ENCODE data around the gene BTG1. TPM values are rescaled to one million over a fixed set of nuclear protein-coding genes. Genes with fewer than 3 reads are reported as not detected.
A peak's percentile ranks its signal among the peaks of the same experiment; 100 is the strongest.

Gene BTG1
- total RNA-seq, 2 donors from 2014 or later: 48.5 to 53.7 TPM

DNA sequence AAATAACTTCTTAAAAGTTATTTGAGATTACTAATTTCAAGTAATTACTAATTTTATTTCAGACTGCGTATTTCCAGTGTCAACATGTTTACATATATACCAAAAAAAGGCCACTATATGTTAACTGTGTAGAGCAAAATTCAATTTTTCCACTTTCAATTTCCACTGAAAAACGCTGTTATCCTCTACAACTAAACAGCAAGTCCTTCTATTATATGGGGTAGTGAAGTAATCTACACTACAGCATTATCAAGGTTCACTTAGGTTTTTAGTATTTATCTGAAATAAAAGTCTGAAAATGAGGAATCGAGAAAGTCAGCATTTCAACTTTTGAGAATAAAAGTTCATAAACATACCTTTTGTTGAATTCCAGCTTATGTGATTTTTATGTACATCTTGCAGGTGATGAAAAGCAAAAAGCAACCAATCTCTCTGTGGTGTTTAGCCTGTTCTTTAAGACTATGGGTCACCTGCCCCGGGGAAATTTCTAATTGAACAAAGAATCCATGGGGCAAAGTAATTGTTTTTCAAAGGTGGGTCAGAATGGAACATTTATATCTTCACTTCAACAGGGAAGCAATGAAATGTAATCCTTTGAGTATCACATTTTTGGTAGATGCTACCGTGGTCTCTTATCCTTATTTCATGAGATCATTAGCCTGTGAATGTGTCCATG lies 3.3 kb downstream of the BTG1 start:
- H3K36me3 ChIP-seq (replicated peaks in 1 of 2; ENCODE audit: insufficient read depth in 1 of 2, low read depth in 2 of 2): peaks cover 0 to 2% of the 10 kb centered on the region in 2 donors
- H3K9me3 ChIP-seq: no peaks in the 10 kb centered on the region
- DNase-seq: no peak
- no peaks in the 10 kb centered on the region for H3K27me3 ChIP-seq
- peak in 2 of 3 donors; percentile 22 to 26 for TF ChIP-seq POLR2A (IDR thresholded peaks at IDR 0.05)
- TF ChIP-seq, protein P1, sequence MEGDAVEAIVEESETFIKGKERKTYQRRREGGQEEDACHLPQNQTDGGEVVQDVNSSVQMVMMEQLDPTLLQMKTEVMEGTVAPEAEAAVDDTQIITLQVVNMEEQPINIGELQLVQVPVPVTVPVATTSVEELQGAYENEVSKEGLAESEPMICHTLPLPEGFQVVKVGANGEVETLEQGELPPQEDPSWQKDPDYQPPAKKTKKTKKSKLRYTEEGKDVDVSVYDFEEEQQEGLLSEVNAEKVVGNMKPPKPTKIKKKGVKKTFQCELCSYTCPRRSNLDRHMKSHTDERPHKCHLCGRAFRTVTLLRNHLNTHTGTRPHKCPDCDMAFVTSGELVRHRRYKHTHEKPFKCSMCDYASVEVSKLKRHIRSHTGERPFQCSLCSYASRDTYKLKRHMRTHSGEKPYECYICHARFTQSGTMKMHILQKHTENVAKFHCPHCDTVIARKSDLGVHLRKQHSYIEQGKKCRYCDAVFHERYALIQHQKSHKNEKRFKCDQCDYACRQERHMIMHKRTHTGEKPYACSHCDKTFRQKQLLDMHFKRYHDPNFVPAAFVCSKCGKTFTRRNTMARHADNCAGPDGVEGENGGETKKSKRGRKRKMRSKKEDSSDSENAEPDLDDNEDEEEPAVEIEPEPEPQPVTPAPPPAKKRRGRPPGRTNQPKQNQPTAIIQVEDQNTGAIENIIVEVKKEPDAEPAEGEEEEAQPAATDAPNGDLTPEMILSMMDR (IDR thresholded peaks at IDR 0.05): no peak
- peak overlapping the region in 3 of 4 donors; percentile 55 to 100 (median 100) for H3K27ac ChIP-seq
- peak overlapping the region; percentile 14 to 70 for H3K4me3 ChIP-seq
- intact Hi-C loops (cut with DNase I): no loop called here
- H3K4me1 ChIP-seq: peaks cover 19% of the 10 kb centered on the region
- ATAC-seq: no peak
- WGBS, 2 donors: 4 to 5% methylated on average over 5 of the region's 5 CpGs

DNA sequence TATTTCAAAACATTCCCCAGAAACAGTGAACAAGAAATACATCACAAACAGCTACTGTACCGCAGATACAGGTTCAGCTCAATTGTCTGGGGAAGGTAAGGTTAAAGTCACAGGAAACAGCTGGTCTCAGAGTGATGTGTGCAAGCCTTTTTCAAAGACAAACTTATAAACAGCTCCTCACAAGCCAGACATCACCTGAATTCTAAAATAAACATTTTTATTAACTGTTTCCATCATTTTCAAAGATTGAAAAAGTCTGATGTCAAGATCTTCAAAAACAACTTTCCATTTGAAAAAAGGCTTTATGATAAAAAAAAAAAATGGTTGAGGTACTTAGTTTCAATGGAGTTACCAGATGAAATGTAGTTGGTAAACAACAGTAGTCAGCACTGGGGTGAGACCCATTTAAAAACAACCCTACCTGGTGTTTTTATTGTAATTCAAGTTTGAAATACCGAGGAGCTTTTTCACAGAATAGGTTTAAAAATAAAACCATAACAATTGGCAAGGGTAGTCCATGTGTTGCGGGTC lies 4.0 kb downstream of the BTG1 start:
- WGBS, 2 donors: 3 to 4% methylated on average over 3 of the region's 3 CpGs
- intact Hi-C loops (cut with DNase I): no loop called here
- ATAC-seq (no peak), DNase-seq (no peak)
- Histone ChIP-seq H3K27me3 (no peaks in the 10 kb centered on the region), H3K4me1 (peaks cover 27% of the 10 kb centered on the region), H3K36me3 (replicated peaks in 1 of 2; ENCODE audit: insufficient read depth in 1 of 2, low read depth in 2 of 2) (peaks cover 0 to 2% of the 10 kb centered on the region in 2 donors), H3K9me3 (no peaks in the 10 kb centered on the region), H3K4me3 (peak overlapping the region; percentile 14 to 70), H3K27ac (peak overlapping the region in 3 of 4 donors; percentile 55 to 100 (median 100))
- peak in 1 of 3 donors; percentile 8 for TF ChIP-seq POLR2A (IDR thresholded peaks at IDR 0.05)
- TF ChIP-seq, protein P1 (IDR thresholded peaks at IDR 0.05): no peak

DNA sequence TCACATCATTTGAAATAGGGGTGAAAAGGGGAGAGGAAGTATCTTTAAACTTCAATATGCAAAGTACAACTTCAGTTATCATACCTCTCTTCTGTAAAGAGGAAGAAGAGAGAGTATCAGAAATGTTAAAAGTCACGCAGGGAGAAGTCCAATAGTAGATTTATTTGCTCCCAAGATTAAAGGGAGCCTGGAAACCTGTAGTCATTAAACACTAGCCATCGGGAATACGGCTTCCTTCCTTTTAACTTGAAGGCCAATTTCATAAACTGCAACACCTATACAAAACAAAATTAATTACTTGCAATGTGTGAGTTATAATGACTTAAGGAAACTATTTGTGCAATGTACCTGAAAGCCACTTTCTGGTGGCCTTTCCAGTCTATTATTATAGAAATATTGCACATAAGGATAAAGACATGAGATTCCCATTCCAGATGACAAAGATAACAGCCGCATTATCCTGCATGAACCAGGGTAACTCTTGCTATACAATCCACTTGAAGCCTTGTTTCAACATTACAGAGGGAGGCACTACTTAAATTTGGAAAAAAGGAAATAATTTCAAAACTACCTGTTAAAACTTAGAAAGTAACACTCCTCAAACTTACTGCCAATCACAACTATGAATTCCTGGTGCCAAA lies 4.6 kb downstream of the BTG1 start:
- TF ChIP-seq, protein P1 (IDR thresholded peaks at IDR 0.05): no peak
- TF ChIP-seq POLR2A (IDR thresholded peaks at IDR 0.05): no peak
- DNase-seq: no peak
- no peaks in the 10 kb centered on the region for H3K9me3 ChIP-seq
- H3K36me3 ChIP-seq (replicated peaks in 1 of 2; ENCODE audit: insufficient read depth in 1 of 2, low read depth in 2 of 2): peaks cover 0 to 2% of the 10 kb centered on the region in 2 donors
- 1 to 3% methylated on average over 4 of the region's 4 CpGs for WGBS, 2 donors
- intact Hi-C loops (cut with DNase I): no loop called here
- no peak for ATAC-seq
- H3K27ac ChIP-seq: peak overlapping the region in 3 of 4 donors; percentile 55 to 100 (median 100)
- H3K4me3 ChIP-seq: peak overlapping the region in 1 of 2 donors; percentile 70
- H3K4me1 ChIP-seq: peaks cover 33% of the 10 kb centered on the region
- no peaks in the 10 kb centered on the region for H3K27me3 ChIP-seq

DNA sequence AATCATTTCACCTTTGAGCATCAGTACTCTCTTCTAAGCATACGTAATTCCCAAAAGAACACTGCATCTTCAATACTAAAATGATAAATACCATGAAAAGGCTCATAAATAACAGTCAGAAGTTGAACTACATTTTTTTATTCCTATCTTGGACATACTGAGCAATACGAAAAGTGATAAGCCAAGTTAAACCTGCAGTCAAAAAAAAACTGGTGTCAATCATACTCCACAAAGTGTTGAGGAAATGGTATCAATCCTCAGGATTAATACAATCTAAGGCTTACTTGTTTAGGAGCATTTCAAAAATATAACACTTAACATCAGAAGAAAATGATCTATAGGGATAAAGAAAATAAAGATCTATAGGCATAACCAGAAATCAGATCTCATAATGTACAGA lies 5.5 kb downstream of the BTG1 start:
- H3K27ac ChIP-seq: peak overlapping the region; percentile 30 to 100 (median 78)

More for the DNA sequence above, 5.5 kb downstream of the BTG1 start:
- H3K9me3 ChIP-seq: no peaks in the 10 kb centered on the region
- 12 to 13% methylated on average over 2 of the region's 2 CpGs for WGBS, 2 donors
- H3K4me1 ChIP-seq: peaks cover 42% of the 10 kb centered on the region
- ATAC-seq (no peak), DNase-seq (no peak)
- H3K4me3 ChIP-seq: peak overlapping the region; percentile 11 to 70
- TF ChIP-seq, protein P1 (IDR thresholded peaks at IDR 0.05): no peak
- no peak for TF ChIP-seq POLR2A (IDR thresholded peaks at IDR 0.05)
- no peaks in the 10 kb centered on the region for H3K27me3 ChIP-seq
- H3K36me3 ChIP-seq (replicated peaks in 1 of 2; ENCODE audit: insufficient read depth in 1 of 2, low read depth in 2 of 2): peaks cover 0 to 2% of the 10 kb centered on the region in 2 donors
- intact Hi-C loops (cut with DNase I): no loop called here

All from body of pancreas (tissue), 4 donors.